GM19193 (cell line): ENCODE measurements around the gene MARS1.

Source experiments
- POLR2A ChIP-seq: IDR thresholded peaks from 4 replicates; pipeline ENCODE4 v1.6.1; 2011; ENCODE audit not compliant: insufficient read depth, insufficient read length; ENCODE audit errors: extremely low read depth

Gene MARS1

DNA sequence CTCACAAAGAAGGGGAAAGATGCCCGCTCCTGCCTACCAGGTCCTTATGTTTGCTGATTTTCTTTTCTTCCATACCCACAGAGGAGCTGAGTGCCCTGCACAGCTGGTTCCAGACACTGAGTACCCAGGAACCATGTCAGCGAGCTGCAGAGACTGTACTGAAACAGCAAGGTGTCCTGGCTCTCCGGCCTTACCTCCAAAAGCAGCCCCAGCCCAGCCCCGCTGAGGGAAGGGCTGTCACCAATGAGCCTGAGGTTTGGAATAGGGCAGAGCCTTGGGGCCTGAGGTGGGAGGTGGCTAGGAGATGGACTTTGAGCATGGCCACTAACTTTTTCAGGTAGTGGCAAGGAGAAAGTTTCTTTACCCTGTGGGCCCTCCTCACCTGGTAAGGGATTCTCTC lies 2.3 kb downstream of the MARS1 start:
- no peak for TF ChIP-seq POLR2A

DNA sequence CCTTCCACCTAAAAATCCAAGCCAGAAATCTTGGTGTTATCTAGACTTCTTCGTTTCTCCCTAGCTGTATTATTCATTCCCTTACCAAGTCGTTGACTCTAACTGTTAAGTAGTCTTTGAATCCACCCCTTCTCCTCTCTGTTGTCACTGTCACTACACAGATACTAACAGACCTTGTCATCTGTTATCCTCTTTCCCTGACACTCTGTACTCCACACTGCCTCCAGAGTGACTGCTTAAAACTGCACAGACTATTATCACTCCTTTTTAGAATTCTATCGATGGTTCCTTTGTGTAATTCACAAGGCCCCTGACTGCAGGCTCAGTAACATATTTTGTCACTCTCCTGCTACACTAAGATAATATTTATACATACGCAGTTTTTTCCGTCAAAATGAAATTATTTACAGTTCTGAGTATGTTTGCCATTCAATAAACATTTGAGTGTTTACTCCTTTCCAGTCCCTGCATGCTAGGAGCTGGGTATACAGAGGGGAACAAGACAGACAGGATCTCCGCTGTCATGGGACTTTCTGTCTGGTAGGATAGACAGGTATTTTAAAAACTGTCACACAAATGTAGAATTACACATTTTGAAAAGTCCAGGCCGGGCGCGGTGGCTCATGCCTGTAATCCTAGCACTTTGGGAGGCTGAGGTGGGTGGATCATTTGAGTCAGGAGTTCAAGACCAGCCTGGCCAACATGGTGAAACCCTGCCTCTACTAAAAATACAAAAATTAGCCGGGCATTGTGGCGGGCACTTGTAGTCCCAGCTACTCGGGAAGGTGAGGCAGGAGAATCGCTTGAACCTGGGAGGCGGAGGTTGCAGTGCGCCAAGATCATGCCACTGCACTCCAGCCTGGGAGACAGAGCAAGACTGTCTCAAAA lies 3.8 kb downstream of the MARS1 start:
- TF ChIP-seq POLR2A = no peak

DNA sequence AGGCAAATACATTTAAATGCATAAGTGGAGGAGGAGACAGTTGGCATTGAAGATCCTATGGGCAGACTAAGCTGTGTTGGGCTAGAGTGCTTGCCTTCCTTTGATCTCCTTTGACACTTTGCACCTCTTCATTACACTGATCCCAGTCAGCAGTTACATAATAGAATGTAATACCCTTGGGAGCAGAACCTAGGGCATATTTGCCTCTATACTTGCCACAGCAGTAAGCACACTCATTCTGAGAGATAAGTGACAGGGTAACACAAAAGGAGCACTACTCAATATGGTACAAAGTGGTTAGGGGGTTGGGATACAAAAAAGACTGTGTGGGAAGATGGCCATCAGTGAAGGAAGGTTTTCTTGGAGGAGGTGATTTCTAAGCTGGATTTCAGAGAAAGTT lies 9.0 kb downstream of the MARS1 start:
- TF ChIP-seq POLR2A = no peak

DNA sequence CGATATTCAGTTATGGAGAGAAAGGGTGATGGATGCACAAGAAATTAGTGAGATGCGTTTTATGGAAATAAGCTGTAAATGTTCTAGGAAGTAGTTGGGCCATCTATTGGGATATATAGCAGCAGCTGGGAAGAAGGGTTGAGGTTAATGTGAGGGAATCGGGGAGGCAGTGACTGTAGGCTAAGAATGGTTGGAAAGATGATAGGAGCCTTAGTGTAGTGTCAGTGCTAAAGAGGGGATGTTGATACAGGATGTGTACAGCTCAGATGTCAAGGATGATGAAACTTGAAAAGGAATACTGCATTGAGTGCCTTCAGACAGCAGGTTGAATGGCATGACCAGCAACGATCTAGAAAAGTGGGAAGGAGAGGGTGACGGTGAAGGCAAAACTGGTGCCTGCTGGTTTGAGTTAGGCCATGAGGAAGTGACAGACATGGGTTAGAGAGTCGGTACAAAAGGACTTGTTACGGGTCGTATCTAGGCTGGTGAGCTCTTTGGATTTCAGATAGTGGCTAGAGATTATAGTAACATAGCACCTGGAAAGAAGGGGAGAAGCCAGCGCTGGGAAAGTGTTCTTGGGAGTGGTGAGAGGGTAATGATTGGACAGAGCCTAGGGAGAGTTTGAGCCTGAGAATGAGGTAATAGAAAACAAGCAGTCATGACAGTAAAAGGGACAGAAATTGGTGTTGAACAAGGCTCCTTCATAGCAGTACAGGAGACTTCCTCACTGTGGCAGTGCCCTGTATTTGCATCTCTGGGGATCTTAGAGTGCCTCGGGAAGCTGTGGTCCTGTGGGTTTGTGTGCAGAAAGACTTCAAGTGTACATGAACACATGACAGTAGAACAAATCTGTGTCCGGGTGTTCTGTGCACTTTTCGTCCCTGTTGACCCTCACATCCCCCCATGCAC lies 9.6 kb downstream of the MARS1 start:
- TF ChIP-seq POLR2A = peak; percentile 25

DNA sequence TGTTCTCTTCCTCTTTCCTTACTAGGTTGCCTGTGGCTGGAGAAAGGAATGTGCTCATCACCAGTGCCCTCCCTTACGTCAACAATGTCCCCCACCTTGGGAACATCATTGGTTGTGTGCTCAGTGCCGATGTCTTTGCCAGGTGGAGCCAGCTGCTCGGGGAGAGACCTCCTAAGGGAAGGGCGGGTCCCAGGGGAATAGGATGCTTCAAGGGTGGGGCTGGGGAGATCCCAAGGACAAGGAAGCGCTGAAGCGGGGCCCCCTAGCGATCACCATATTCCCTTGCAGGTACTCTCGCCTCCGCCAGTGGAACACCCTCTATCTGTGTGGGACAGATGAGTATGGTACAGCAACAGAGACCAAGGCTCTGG lies 10.2 kb downstream of the MARS1 start:
- TF ChIP-seq POLR2A = no peak

DNA sequence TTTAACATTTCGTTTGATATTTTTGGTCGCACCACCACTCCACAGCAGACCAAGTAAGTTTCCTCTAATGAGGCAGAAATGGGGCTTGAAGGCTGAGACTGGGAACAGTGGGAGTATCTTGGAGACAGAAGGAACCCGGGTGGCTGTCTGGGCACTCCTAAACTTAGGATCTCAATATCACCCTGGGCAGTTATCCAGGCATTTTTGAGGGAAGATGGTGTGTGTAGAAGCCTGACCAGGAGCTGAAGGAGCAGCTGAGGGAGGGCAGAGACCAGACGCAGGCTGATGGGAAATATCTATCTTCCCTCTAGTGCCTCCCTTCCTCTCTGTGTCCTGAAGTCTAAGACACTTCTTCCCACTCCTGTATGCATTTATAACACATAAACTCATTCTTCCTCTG lies 10.7 kb downstream of the MARS1 start:
- TF ChIP-seq POLR2A = no peak

DNA sequence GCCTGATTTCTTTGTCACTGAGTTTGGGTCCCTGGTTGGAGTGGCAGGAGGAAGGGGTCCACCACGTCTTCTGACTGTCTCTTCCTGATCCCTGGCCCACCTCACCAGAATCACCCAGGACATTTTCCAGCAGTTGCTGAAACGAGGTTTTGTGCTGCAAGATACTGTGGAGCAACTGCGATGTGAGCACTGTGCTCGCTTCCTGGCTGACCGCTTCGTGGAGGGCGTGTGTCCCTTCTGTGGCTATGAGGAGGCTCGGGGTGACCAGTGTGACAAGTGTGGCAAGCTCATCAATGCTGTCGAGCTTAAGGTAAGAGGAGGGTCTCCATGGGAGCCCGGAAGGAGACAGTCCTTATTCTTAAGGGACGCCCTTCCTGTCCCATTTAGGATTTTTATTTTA lies 12.3 kb downstream of the MARS1 start:
- TF ChIP-seq POLR2A = no peak

DNA sequence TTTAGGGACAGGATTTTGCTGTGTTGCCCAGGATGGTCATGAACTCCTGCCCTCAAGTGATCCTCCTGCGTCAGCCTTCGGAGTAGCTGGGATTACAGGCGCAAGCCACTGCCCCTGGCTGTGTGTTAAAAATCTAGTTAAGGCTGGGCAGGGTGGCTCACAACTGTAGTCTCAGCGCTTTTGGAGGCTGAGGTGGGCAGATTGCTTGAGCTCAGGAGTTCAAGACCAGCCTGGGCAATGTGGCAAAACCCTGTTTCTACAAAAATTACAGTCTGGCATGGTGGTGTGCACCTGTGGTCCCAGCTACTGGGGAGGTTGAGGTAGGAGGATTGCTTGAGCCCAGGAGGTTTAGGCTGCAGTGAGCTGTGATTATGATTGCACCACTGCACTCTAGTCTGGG lies 23.3 kb downstream of the MARS1 start:
- TF ChIP-seq POLR2A = no peak

DNA sequence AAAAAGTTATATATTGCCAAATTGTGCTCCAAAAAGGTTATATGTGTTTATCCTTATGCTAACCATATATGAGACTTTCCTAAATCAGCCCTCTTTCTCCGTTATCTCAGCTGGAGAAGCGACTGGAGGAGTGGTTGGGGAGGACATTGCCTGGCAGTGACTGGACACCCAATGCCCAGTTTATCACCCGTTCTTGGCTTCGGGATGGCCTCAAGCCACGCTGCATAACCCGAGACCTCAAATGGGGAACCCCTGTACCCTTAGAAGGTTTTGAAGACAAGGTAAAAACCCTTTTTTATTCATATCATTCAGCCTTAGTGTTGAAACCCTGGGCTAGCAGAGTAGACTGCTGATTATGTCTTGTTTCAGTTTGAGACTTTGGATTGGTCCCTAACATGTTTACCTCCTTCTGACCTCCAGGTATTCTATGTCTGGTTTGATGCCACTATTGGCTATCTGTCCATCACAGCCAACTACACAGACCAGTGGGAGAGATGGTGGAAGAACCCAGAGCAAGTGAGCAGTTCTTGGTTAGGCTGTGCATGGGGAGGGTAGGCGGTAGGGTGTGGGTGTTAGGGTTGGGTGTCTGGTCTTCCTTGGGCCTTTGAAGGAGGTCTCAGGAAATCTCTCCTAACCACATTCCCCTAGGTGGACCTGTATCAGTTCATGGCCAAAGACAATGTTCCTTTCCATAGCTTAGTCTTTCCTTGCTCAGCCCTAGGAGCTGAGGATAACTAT lies 23.9 kb downstream of the MARS1 start:
- no peak for TF ChIP-seq POLR2A

DNA sequence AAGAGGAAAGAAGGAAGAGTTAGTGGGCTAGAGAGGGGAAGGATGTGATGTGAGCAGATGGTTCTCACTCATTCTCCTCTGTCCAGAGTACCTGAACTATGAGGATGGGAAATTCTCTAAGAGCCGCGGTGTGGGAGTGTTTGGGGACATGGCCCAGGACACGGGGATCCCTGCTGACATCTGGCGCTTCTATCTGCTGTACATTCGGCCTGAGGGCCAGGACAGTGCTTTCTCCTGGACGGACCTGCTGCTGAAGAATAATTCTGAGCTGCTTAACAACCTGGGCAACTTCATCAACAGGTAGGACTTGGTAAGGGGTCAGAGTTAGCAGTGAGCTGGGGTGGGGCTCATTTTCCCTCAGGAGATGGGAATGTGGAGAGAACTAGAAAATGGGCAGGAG lies 24.8 kb downstream of the MARS1 start:
- no peak for TF ChIP-seq POLR2A

DNA sequence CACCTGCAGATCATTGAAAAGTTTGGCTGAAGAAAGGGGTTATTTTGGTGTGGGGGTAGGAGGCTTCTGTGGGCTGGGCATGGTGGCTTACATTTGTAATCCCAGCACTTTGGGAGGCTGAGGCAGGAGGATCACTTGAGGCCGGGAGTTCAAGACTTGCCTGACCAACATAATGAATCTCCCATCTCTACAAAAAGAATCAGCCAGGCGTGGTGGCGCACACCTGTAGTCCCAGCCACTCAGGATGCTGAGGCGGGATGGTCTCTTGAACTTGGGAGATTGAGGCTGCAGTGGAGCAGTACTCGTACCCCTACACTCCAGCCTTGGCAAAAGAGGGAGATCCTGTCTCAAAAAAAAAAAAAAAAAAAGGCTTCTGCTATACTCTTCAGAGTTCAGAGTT lies 25.4 kb downstream of the MARS1 start:
- TF ChIP-seq POLR2A = no peak

DNA sequence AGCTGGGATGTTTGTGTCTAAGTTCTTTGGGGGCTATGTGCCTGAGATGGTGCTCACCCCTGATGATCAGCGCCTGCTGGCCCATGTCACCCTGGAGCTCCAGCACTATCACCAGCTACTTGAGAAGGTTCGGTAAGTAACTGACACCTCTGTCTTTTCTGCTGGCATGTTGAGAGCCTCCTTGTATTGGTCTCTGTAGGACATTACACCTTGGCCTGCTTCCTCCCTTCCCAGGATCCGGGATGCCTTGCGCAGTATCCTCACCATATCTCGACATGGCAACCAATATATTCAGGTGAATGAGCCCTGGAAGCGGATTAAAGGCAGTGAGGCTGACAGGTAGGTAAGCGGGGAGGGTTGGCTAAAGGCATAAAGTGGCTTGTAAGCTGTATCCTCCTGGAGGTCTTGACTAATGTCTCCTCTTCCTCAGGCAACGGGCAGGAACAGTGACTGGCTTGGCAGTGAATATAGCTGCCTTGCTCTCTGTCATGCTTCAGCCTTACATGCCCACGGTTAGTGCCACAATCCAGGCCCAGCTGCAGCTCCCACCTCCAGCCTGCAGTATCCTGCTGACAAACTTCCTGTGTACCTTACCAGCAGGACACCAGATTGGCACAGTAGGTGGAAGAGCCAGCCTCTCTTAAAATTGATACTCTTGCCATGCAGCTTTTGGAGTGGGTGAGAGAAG lies 27.0 kb downstream of the MARS1 start:
- TF ChIP-seq POLR2A = no peak

DNA sequence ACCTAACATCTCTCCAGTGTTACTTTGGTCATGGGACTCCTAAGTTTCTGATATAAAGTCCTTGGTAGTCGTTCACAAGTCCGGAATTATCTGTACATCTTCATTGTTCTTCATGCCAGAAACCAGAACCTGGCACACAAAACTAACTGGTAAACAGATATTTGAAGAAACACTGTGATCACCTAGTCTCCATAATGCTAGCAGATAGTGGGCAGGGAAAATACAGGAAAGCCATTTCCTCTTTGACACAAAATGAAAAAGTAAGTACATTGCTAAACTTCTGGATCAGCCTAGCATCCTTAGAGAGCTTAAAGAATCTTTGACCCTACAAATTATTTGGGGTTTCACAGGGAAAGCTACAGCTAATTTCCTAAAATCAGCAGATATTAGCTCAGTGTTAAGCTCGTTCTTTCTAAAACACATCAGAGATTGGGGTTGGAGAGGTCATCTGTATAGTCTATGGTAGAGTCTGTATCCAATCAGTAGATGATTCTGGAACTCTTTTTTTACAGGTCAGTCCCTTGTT lies 27.6 kb downstream of the MARS1 start:
- no peak for TF ChIP-seq POLR2A

DNA sequence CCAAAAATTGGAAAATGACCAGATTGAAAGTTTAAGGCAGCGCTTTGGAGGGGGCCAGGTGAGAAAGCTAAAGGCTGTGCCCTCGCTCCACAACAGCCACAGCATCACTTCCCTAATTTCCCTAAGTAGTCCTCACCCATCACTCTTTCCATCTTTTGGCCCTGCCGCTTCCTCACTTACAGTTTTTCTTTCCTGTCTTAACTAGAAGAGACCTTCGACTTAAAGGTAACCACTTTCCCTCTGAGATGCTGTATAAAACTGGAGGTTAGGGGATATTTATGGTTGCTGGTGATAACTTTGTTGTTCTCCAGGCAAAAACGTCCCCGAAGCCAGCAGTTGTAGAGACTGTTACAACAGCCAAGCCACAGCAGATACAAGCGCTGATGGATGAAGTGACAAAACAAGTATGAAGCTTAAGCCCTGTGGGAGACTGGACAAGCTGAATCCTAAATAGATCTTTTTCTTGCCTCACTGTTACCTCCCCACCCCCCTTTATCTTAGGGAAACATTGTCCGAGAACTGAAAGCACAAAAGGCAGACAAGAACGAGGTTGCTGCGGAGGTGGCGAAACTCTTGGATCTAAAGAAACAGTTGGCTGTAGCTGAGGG lies 28.2 kb downstream of the MARS1 start:
- TF ChIP-seq POLR2A = no peak
